ENCODE measurements around the gene PTGES3. TPM values are rescaled to one million over a fixed set of nuclear protein-coding genes. Genes with fewer than 3 reads are reported as not detected.

PTGES3 gene
- total RNA-seq, 4 donors from 2014 or later, result 101 to 132 (median 124) TPM

- Histone ChIP-seq H3K36me3 (peaks cover 16 to 17% of the 10 kb centered on the region in 2 donors), H3K9me3 (no peaks in the 10 kb centered on the region), H3K27me3 (no peaks in the 10 kb centered on the region), H3K27ac (peak overlapping the region; percentile 96 to 97 (median 97)), H3K4me1 (peaks cover 41 to 50% of the 10 kb centered on the region in 2 donors), H3K4me3 (replicated peaks in 1 of 3) (peak overlapping the region; percentile 18 to 89 (median 57))
- peak; percentile 85 to 89 for DNase-seq
- TF ChIP-seq CTCF (IDR thresholded peaks at IDR 0.05) (no peak), POLR2A (IDR thresholded peaks at IDR 0.05) (peak; percentile 35 to 65)
- intact Hi-C loops (cut with DNase I), result loop anchor here (10.0 kb wide), 2 partner anchors 60 to 120 kb away; no protein-coding TSS in a partner anchor
- WGBS, 2 donors, result 1 to 2% methylated on average over 26 to 27 of the region's 27 CpGs
These were observed 53.7 kb downstream of the PTGES3 start for GRCh38 chr12:56634242-56634836.

GRCh38 chr12:56633468-56634241 is 54.4 kb downstream of the PTGES3 start:
- TF ChIP-seq CTCF (IDR thresholded peaks at IDR 0.05) (no peak), POLR2A (IDR thresholded peaks at IDR 0.05) (no peak)
- no peak for DNase-seq
- intact Hi-C loops (cut with DNase I), result loop anchor here (10.0 kb wide), 2 partner anchors 59 to 119 kb away; no protein-coding TSS in a partner anchor
- Histone ChIP-seq H3K27me3 (no peaks in the 10 kb centered on the region), H3K27ac (peak overlapping the region in 2 of 3 donors; percentile 97), H3K36me3 (peaks cover 10% of the 10 kb centered on the region in 2 donors), H3K4me3 (replicated peaks in 1 of 3) (peak overlapping the region; percentile 18 to 89 (median 57)), H3K4me1 (peaks cover 41 to 50% of the 10 kb centered on the region in 2 donors), H3K9me3 (no peaks in the 10 kb centered on the region)
- 37 to 48% methylated on average over 12 of the region's 12 CpGs for WGBS, 2 donors

GRCh38 chr12:56632701-56633467 is 55.2 kb downstream of the PTGES3 start:
- intact Hi-C loops (cut with DNase I), result loop anchor here (10.0 kb wide), 2 partner anchors 58 to 118 kb away; no protein-coding TSS in a partner anchor
- Histone ChIP-seq H3K27ac (peak overlapping the region; percentile 71 to 97 (median 75)), H3K4me1 (peaks cover 41 to 54% of the 10 kb centered on the region in 2 donors), H3K4me3 (replicated peaks in 1 of 3) (peak overlapping the region in 1 of 3 donors; percentile 8), H3K9me3 (no peaks in the 10 kb centered on the region), H3K36me3 (peaks cover 2% of the 10 kb centered on the region in 2 donors), H3K27me3 (no peaks in the 10 kb centered on the region)
- WGBS, 2 donors, result 57 to 73% methylated on average over 4 of the region's 4 CpGs
- no peak for DNase-seq
- TF ChIP-seq CTCF (IDR thresholded peaks at IDR 0.05), result no peak
- TF ChIP-seq POLR2A (IDR thresholded peaks at IDR 0.05), result no peak

- H3K4me3 ChIP-seq (replicated peaks in 1 of 3), result peak overlapping the region in 1 of 3 donors; percentile 8
- 5 to 7% methylated on average over 13 of the region's 13 CpGs for WGBS, 2 donors
- DNase-seq, result peak; percentile 81 to 86
- peak overlapping the region; percentile 71 to 97 (median 75) for H3K27ac ChIP-seq
- peaks cover 41 to 48% of the 10 kb centered on the region in 2 donors for H3K4me1 ChIP-seq
- H3K27me3 ChIP-seq, result no peaks in the 10 kb centered on the region
- H3K9me3 ChIP-seq, result no peaks in the 10 kb centered on the region
- intact Hi-C loops (cut with DNase I), result loop anchor here (10.0 kb wide), 2 partner anchors 57 to 117 kb away; no protein-coding TSS in a partner anchor
- TF ChIP-seq POLR2A (IDR thresholded peaks at IDR 0.05), result no peak
- no peak for TF ChIP-seq CTCF (IDR thresholded peaks at IDR 0.05)
- no peaks in the 10 kb centered on the region for H3K36me3 ChIP-seq
These were observed 56.0 kb downstream of the PTGES3 start for GRCh38 chr12:56631790-56632700.
